GM23338 (cell line): ENCODE results near the gene SLC10A3. TPM values are rescaled to one million over a fixed set of nuclear protein-coding genes. Genes with fewer than 3 reads are reported as not detected.

Source experiments
- ATAC-seq: fragments of 200-7000 bp; cut with Tn5 transposase; 3 replicates; pipeline ENCODE4 v1.9.1; 2020
- DNase-seq: peaks from one replicate; pipeline ENCODE4 v3.0.0-alpha.2; 2015; ENCODE audit warnings: low spot score
- H2AFZ ChIP-seq: fragments of 200-600 bp; sonication (generic); 2 replicates; pipeline ENCODE4 v1.8.0; 2016; ENCODE audit warnings: antibody characterized with exemption, mild to moderate bottlenecking, moderate library complexity
- H3F3A ChIP-seq: fragments of 200-600 bp; sonication (generic); replicated peaks from 2 replicates; pipeline ENCODE4 v1.8.0; 2017; ENCODE audit warnings: antibody characterized with exemption, mixed run types, low read depth
- H3K27ac ChIP-seq: fragments of 200-600 bp; sonication (generic); 2 replicates; pipeline ENCODE4 v1.6.1; 2016; ENCODE audit warnings: low read depth
- H3K27me3 ChIP-seq: fragments of 200-600 bp; sonication (generic); 2 replicates; pipeline ENCODE4 v1.8.0; 2016; ENCODE audit warnings: mild to moderate bottlenecking, mixed run types, moderate library complexity; ENCODE audit not compliant: insufficient read depth
- H3K36me3 ChIP-seq: fragments of 200-600 bp; sonication (generic); 2 replicates; pipeline ENCODE4 v1.8.0; 2016; ENCODE audit warnings: mild to moderate bottlenecking; ENCODE audit not compliant: insufficient read depth
- H3K4me1 ChIP-seq: fragments of 200-600 bp; sonication (generic); 2 replicates; pipeline ENCODE4 v1.8.0; 2016; ENCODE audit warnings: mild to moderate bottlenecking, moderate library complexity; ENCODE audit not compliant: insufficient read depth
- H3K4me2 ChIP-seq: fragments of 200-600 bp; sonication (generic); 2 replicates; pipeline ENCODE4 v1.7.1; 2017; ENCODE audit warnings: mixed run types
- H3K4me3 ChIP-seq: fragments of 200-600 bp; sonication (generic); 2 replicates; pipeline ENCODE4 v1.6.1; 2016; ENCODE audit warnings: mixed run types
- H3K79me2 ChIP-seq: fragments of 200-600 bp; sonication (generic); replicated peaks from 2 replicates; pipeline ENCODE4 v1.8.0; 2017; ENCODE audit warnings: mild to moderate bottlenecking; ENCODE audit not compliant: insufficient read depth
- H3K9me2 ChIP-seq: fragments of 200-600 bp; sonication (generic); 2 replicates; pipeline ENCODE4 v1.8.0; 2017; ENCODE audit not compliant: insufficient read depth
- H4K20me1 ChIP-seq: fragments of 200-600 bp; sonication (generic); replicated peaks from 2 replicates; pipeline ENCODE4 v1.8.0; 2017; ENCODE audit warnings: mild to moderate bottlenecking; ENCODE audit not compliant: insufficient read depth
- H3K27ac Mint-ChIP-seq: 2 replicates; pipeline ENCODE4 v1.8.0; 2020; ENCODE audit warnings: inconsistent platforms, mild to moderate bottlenecking, moderate library complexity, mixed read lengths
- H3K27me3 Mint-ChIP-seq: 3 replicates; pipeline ENCODE4 v1.8.0; 2022; ENCODE audit warnings: low read depth, mild to moderate bottlenecking, moderate library complexity, mixed read lengths, inconsistent platforms; ENCODE audit not compliant: insufficient read depth, poor library complexity
- H3K36me3 Mint-ChIP-seq: 3 replicates; pipeline ENCODE4 v1.8.0; 2021; ENCODE audit warnings: low read depth, mild to moderate bottlenecking, inconsistent platforms, moderate library complexity, mixed read lengths
- H3K4me1 Mint-ChIP-seq: 3 replicates; pipeline ENCODE4 v1.8.0; 2020; ENCODE audit warnings: mild to moderate bottlenecking, inconsistent platforms, mixed read lengths
- H3K4me3 Mint-ChIP-seq: 3 replicates; pipeline ENCODE4 v1.8.0; 2021; ENCODE audit warnings: moderate library complexity, mild to moderate bottlenecking, inconsistent platforms, mixed read lengths
- H3K9me3 Mint-ChIP-seq: 3 replicates; pipeline ENCODE4 v1.8.0; 2020; ENCODE audit warnings: moderate library complexity, mild to moderate bottlenecking, inconsistent platforms, mixed read lengths
- CREB1 ChIP-seq: fragments of 250-450 bp; sonication (Bioruptor Pico); IDR thresholded peaks from 2 replicates; pipeline ENCODE4 v1.5.0; 2020; ENCODE audit warnings: low read depth, mild to moderate bottlenecking, moderate library complexity
- CTCF ChIP-seq, 2 experiments: fragments of 200-600 bp in 1 of 2; sonication (generic) in 1 of 2; conservative IDR thresholded peaks; 2 replicates each; pipeline versions ENCODE4 v1.5.1 to v1.6.1; 2016 to 2017; ENCODE audit warnings: antibody characterized with exemption in 2 of 2, low read depth in 2 of 2, mild to moderate bottlenecking in 2 of 2, moderate library complexity in 1 of 2
- ETS1 ChIP-seq: IDR thresholded peaks from 2 replicates; pipeline ENCODE4 v1.6.1; 2016; ENCODE audit warnings: antibody characterized with exemption
- EZH2 ChIP-seq: fragments of 200-600 bp; sonication (generic); IDR thresholded peaks from one replicate; pipeline ENCODE4 v1.8.0; 2017; ENCODE audit warnings: antibody characterized with exemption, mild to moderate bottlenecking, low read depth; ENCODE audit not compliant: unreplicated experiment
- EZH2phosphoT487 ChIP-seq: fragments of 200-600 bp; sonication (generic); IDR thresholded peaks from one replicate; pipeline ENCODE4 v1.8.1; 2018; ENCODE audit warnings: antibody characterized with exemption; ENCODE audit not compliant: unreplicated experiment
- JUNB ChIP-seq: IDR thresholded peaks from one replicate; pipeline ENCODE4 v1.6.1; 2016; ENCODE audit warnings: antibody characterized with exemption; ENCODE audit not compliant: unreplicated experiment
- NANOG ChIP-seq: IDR thresholded peaks from 2 replicates; pipeline ENCODE4 v1.6.1; 2016; ENCODE audit warnings: antibody characterized with exemption, borderline replicate concordance
- POLR2AphosphoS5 ChIP-seq: IDR thresholded peaks from 2 replicates; pipeline ENCODE4 v1.6.1; 2016; ENCODE audit warnings: antibody characterized with exemption, low read depth
- REST ChIP-seq: IDR thresholded peaks from one replicate; pipeline ENCODE4 v1.6.1; 2018; ENCODE audit warnings: antibody characterized with exemption; ENCODE audit not compliant: unreplicated experiment
- STAT1 ChIP-seq: IDR thresholded peaks from one replicate; pipeline ENCODE4 v1.6.1; 2016; ENCODE audit warnings: antibody characterized with exemption; ENCODE audit not compliant: unreplicated experiment
- ZNF114 ChIP-seq: fragments of 250-450 bp; sonication (Bioruptor Pico); IDR thresholded peaks from 2 replicates; pipeline ENCODE4 v1.5.0; 2020; ENCODE audit warnings: mild to moderate bottlenecking, moderate library complexity
- ZNF331 ChIP-seq: fragments of 250-450 bp; sonication (Bioruptor Pico); IDR thresholded peaks from 2 replicates; pipeline ENCODE4 v1.5.0; 2020; ENCODE audit warnings: low read depth, mild to moderate bottlenecking, moderate library complexity
- polyA plus RNA-seq: library from polyadenylated mRNA; unstranded; fragments of >200 nt; fragmentation: Nextera tagmentation; extraction: Ambion mirVana; gene quantifications from 2 replicates; pipeline ENCODE4 v1.2.1, GENCODE V29; 2016
- total RNA-seq: library from RNA; depleted of rRNA; stranded (reverse); fragments of >200 nt; shearing (Covaris generic); gene quantifications from 2 replicates; pipeline ENCODE4 v1.2.3, GENCODE V29; 2014

The SLC10A3 gene
- total and polyA plus RNA-seq, 2 experiments from 2014 or later: 7.6 to 17.6 TPM

GRCh38 chrX:154458954-154459778 lies 31.3 kb downstream of the SLC10A3 start (continued):
- no peak for TF ChIP-seq ETS1
- TF ChIP-seq REST: no peak
- TF ChIP-seq ZNF331 (CRISPR knock-in tag): no peak

GRCh38 chrX:154458116-154458953 lies 32.1 kb downstream of the SLC10A3 start, which contains the start of gene PLXNA3:
Gene PLXNA3 (plus strand): TSS chrX:154458281. CDS start chrX:154460184, 1,903 bp downstream.
- no peaks in the 10 kb centered on the region; the same call in 1 of the 2 replicates for H3K27me3 ChIP-seq
- H3K4me2 ChIP-seq: peak within 1 kb of the TSS; percentile 76
- H3K4me1 ChIP-seq: no peaks in the 10 kb centered on the region
- peak within 1 kb of the TSS; percentile 59 for H3K4me3 ChIP-seq
- DNase-seq: peak; percentile 46
- Mint-ChIP-seq H3K4me3 (peak within 1 kb of the TSS; percentile 82), H3K27me3 (peaks cover 6% of the 10 kb centered on the region), H3K27ac (no peak within 1 kb of the TSS; the same call in 1 of the 2 replicates), H3K36me3 (peaks cover 13% of the 10 kb centered on the region; the same call in 2 of the 3 replicates), H3K9me3 (no peaks in the 10 kb centered on the region), H3K4me1 (no peaks in the 10 kb centered on the region; the same call in 2 of the 3 replicates)
- no peak within 1 kb of the TSS for H2AFZ ChIP-seq
- no peaks in the 10 kb centered on the region for H3K9me2 ChIP-seq
- no peaks in the 10 kb centered on the region for H3F3A ChIP-seq
- peak; percentile 44 for ATAC-seq
- no peak within 1 kb of the TSS for H3K27ac ChIP-seq
- H4K20me1 ChIP-seq: no peaks in the 10 kb centered on the region
- no peaks in the 10 kb centered on the region for H3K36me3 ChIP-seq
- H3K79me2 ChIP-seq: no peaks in the 10 kb centered on the region
- TF ChIP-seq CTCF (conservative IDR thresholded peaks at IDR 0.05; ENCODE audit: low read depth in 2 of 2) (no peak), ETS1 (no peak), REST (no peak), EZH2 (no peak), STAT1 (no peak), EZH2phosphoT487 (no peak), POLR2AphosphoS5 (no peak), NANOG (no peak), ZNF331 (CRISPR knock-in tag) (no peak), CREB1 (no peak), ZNF114 (CRISPR knock-in tag) (no peak), JUNB (no peak)
